Fibroblast of villous mesenchyme (primary cell): ENCODE measurements around the gene PLA2G15. TPM values are rescaled to one million over a fixed set of nuclear protein-coding genes. Genes with fewer than 3 reads are reported as not detected.

Experiments used
- DNase-seq: peaks from one replicate; pipeline ENCODE4 v3.0.0-alpha.2; 2010; ENCODE audit warnings: low read depth
- H3K4me3 ChIP-seq: 2 replicates; pipeline ENCODE4 v1.5.1; 2011; ENCODE audit warnings: low read depth, mild to moderate bottlenecking, low read length
- total RNA-seq: library from RNA; depleted of rRNA; stranded (reverse); fragments of >200 nt; gene quantifications from 2 replicates; pipeline ENCODE4 v1.2.3, GENCODE V29; 2012
- TF ChIP-seq, protein P1 (sequence below): IDR thresholded peaks from 2 replicates; pipeline ENCODE4 v1.5.1; 2012; ENCODE audit warnings: low read depth, mild to moderate bottlenecking, low read length; ENCODE audit not compliant: insufficient read depth

PLA2G15 gene
- total RNA-seq, 1 donor, result 19.9 TPM

- TF ChIP-seq, protein P1, sequence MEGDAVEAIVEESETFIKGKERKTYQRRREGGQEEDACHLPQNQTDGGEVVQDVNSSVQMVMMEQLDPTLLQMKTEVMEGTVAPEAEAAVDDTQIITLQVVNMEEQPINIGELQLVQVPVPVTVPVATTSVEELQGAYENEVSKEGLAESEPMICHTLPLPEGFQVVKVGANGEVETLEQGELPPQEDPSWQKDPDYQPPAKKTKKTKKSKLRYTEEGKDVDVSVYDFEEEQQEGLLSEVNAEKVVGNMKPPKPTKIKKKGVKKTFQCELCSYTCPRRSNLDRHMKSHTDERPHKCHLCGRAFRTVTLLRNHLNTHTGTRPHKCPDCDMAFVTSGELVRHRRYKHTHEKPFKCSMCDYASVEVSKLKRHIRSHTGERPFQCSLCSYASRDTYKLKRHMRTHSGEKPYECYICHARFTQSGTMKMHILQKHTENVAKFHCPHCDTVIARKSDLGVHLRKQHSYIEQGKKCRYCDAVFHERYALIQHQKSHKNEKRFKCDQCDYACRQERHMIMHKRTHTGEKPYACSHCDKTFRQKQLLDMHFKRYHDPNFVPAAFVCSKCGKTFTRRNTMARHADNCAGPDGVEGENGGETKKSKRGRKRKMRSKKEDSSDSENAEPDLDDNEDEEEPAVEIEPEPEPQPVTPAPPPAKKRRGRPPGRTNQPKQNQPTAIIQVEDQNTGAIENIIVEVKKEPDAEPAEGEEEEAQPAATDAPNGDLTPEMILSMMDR, result no peak
- no peak overlapping the region for H3K4me3 ChIP-seq
- no peak for DNase-seq
These were observed 29.9 kb upstream of the PLA2G15 start for GRCh38 chr16:68215302-68215701.

DNA sequence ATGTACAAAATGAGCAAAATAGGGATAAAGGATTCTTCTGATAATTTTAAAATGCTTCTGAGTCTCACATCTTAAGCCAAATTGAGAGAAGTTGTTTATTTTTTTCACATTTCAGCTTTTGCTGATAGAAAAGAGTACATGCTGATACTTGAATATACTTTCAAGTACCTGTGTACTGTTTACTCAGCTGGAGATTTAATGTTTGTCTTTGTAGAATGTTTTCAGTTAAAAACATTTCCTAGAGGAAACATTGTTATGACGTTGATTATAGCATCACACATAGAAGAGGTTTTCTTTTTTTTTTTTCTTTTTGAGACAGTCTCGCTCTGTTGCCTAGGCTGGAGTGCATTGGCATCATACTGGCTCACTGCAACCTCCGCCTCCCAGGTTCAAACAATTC is 28.9 kb upstream of the PLA2G15 start:
- TF ChIP-seq, protein P1, result no peak
- H3K4me3 ChIP-seq, result no peak overlapping the region
- DNase-seq, result no peak

DNA sequence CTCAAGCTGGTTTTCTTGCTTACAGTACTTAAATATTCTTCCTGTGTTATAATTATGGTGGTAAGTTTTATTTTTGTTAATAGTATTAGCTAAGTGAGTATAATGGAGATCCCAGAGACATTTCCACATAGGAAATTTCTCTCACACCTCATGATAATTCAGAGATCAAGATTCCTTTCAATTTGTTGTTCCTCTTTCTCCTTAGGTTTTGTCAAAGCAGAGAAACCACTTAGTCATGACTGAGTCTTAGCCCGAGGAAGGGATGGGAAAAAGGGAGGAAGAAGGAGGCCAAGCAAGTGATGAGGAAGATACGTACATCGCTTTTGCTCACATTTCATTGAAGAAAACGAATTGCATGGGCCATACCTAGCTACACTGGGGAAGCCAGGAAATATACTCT is 27.7 kb upstream of the PLA2G15 start:
- TF ChIP-seq, protein P1, result no peak
- H3K4me3 ChIP-seq, result no peak overlapping the region

DNA sequence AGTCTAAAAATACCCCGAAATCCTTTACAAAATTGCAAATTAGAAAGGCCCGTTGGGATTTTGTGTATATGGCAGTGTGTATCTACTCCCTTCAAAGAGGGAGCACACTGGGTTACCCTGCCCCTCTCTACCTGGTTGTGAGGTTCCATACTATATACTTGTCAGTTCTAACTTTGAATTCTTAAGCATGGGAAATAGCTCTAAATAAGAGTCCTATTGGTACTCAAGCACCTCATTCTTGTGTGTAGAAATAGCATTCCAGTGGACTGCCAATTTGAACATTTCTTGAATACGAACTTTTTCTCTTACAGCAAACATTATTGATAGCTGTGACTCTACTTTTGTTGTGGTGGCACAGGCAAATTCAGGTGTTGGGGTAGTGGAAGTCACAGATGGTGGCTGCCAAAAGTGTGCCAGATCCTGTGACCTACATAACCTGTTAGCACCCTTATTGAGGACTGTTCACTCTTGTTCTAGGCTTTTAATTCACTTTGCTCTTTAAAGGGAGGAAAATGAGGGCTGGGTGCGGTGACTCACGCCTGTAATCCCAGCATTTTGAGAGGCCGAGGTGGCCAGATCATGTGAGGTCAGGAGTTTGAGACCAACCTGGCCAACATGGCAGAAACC is 25.3 kb upstream of the PLA2G15 start:
- no peak overlapping the region for H3K4me3 ChIP-seq
- TF ChIP-seq, protein P1, result no peak
- no peak for DNase-seq

More for the DNA sequence above, 27.7 kb upstream of the PLA2G15 start:
- no peak for DNase-seq

DNA sequence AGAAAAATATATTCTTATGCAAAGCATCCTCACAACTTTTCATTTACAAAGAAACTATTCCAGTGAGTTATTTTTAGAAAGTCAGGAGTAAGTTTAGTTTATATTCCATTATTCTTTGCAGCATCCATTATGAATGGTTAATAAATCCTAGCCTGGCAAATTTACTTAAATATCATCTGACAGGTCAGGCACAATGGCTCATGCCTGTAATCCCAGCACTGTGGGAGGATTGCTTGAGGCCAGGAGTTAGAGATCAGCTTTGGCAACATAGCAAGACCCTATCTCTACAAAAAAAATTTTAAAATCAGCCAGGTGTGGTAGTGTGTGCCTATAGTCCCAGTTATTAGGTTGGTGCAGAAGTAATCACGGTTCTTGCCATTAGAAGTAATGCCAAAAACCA is 22.1 kb upstream of the PLA2G15 start:
- no peak for DNase-seq
- H3K4me3 ChIP-seq, result no peak overlapping the region
- TF ChIP-seq, protein P1, result no peak

DNA sequence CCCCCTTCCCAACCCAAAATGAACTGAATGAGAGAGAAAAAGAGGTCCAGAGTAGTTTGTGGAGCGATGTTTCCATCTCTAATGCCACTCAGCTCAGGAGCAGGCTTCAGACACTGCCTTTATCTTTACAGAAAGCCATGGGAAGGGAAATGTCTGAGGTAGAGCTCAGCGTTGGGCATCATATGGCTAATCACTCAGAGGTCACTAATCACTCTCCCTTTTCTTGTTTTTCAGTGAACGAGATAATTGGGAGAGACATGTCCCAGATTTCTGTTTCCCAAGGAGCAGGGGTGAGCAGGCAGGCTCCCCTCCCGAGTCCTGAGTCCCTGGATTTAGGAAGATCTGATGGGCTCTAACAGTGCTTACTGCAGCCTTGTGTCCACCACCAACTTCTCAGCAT is 19.1 kb upstream of the PLA2G15 start:
- DNase-seq, result no peak
- TF ChIP-seq, protein P1, result no peak
- H3K4me3 ChIP-seq, result no peak overlapping the region

DNA sequence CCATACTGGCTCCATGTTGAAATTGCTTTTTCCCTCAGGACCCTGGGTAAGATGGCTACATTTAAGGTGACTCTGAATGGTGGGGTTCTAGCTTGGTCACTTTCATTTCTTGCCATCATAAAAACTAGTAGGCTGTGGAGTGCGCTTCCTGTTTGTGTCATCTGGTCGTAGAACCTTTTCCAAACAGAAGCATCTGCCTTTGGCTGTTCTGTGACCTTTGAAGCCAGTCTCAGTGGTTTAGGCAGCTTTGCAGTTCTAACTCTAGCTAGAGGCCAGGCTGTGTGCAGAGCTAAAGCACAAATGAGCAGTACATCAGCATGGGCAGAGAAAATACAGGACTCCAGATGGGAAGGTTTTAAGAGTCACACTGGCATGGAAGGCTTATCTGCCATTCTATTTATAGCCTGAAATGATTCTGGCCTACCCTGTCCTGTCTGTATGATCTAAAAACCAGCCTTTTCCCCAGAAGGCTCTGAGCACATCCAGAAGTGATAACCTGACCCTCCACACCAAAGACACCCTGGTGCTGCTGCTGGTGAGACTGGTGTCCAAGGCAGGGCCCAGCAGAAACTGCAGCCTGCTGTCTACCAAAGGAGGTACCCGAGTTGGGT is 17.9 kb upstream of the PLA2G15 start:
- no peak overlapping the region for H3K4me3 ChIP-seq
- peak; percentile 58 for DNase-seq
- TF ChIP-seq, protein P1, result no peak
